ENCODE results near the gene SLC4A7.

DNA sequence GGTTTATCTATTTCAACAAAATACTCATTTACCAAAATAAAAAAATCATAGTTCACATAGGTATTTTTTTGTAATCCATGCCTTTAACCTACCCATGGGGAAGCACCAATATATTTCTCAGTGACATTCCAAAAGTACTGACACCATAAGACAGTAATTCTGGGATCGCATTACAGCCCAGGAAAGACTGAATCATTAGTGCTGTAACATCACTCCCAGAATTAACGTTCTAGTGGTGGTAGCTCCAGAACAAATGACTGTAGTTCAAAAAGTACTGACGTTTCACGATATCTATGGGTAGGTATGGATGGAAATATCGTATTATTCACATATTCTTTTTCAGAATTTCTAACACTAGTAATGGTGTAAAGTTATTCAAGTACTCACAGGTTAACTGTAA is 60.7 kb downstream of the SLC4A7 start:
- TF ChIP-seq, protein P1, sequence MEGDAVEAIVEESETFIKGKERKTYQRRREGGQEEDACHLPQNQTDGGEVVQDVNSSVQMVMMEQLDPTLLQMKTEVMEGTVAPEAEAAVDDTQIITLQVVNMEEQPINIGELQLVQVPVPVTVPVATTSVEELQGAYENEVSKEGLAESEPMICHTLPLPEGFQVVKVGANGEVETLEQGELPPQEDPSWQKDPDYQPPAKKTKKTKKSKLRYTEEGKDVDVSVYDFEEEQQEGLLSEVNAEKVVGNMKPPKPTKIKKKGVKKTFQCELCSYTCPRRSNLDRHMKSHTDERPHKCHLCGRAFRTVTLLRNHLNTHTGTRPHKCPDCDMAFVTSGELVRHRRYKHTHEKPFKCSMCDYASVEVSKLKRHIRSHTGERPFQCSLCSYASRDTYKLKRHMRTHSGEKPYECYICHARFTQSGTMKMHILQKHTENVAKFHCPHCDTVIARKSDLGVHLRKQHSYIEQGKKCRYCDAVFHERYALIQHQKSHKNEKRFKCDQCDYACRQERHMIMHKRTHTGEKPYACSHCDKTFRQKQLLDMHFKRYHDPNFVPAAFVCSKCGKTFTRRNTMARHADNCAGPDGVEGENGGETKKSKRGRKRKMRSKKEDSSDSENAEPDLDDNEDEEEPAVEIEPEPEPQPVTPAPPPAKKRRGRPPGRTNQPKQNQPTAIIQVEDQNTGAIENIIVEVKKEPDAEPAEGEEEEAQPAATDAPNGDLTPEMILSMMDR (IDR thresholded peaks at IDR 0.05) = no peak
- TF ChIP-seq POLR2A (IDR thresholded peaks at IDR 0.05) = no peak
